ENCODE results near the gene CELF2. TPM values are rescaled to one million over a fixed set of nuclear protein-coding genes. Genes with fewer than 3 reads are reported as not detected.

The CELF2 gene
- total RNA-seq, 3 donors from 2014 or later: 40.0 to 178 (median 45.6) TPM

DNA sequence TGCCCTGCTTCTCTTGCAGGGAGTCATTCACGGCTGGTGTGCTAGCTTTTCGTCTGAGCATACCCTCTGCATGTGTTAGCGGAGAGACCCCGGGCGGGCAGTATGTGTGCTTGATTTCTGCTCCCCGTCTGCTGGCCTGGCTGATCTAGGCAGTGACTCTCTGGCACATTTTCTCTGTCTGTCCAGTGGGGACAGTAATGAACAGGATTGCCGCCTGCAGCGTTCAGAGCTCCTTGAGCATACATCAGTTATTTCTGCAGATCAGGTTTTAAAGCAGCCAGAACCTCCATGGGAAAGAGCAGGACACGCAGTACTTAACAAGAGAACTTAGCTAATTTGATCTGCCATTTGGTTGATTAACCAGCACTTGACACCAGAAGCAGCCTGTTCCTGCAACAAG lies 242.5 kb downstream of the CELF2 start:
- intact Hi-C loops (cut with DNase I; ENCODE audit: low total_unique reads): no loop called here
- TF ChIP-seq POLR2A (IDR thresholded peaks at IDR 0.05) (no peak), POLR2AphosphoS5 (IDR thresholded peaks at IDR 0.05) (no peak), CTCF (IDR thresholded peaks at IDR 0.05) (no peak)
- no peak for DNase-seq (ENCODE audit: low spot score in 2 of 2)
- no peaks in the 10 kb centered on the region for H3K36me3 ChIP-seq
- no peak overlapping the region for H3K4me3 ChIP-seq
- no peaks in the 10 kb centered on the region for H3K4me1 ChIP-seq
- no peak overlapping the region for H3K27ac ChIP-seq
- H3K9me3 ChIP-seq: no peaks in the 10 kb centered on the region
- H3K27me3 ChIP-seq: no peaks in the 10 kb centered on the region

- no peak overlapping the region for H3K27ac ChIP-seq
- H3K36me3 ChIP-seq: no peaks in the 10 kb centered on the region
- TF ChIP-seq CTCF (IDR thresholded peaks at IDR 0.05): no peak
- TF ChIP-seq POLR2AphosphoS5 (IDR thresholded peaks at IDR 0.05): no peak
- TF ChIP-seq POLR2A (IDR thresholded peaks at IDR 0.05): no peak
- no peaks in the 10 kb centered on the region for H3K9me3 ChIP-seq
- H3K4me1 ChIP-seq: no peaks in the 10 kb centered on the region
- H3K27me3 ChIP-seq: no peaks in the 10 kb centered on the region
- intact Hi-C loops (cut with DNase I; ENCODE audit: low total_unique reads): no loop called here
- no peak for DNase-seq (ENCODE audit: low spot score in 2 of 2)
- H3K4me3 ChIP-seq: no peak overlapping the region
These were observed 243.5 kb downstream of the CELF2 start for GRCh38 chr10:11261143-11261542.

DNA sequence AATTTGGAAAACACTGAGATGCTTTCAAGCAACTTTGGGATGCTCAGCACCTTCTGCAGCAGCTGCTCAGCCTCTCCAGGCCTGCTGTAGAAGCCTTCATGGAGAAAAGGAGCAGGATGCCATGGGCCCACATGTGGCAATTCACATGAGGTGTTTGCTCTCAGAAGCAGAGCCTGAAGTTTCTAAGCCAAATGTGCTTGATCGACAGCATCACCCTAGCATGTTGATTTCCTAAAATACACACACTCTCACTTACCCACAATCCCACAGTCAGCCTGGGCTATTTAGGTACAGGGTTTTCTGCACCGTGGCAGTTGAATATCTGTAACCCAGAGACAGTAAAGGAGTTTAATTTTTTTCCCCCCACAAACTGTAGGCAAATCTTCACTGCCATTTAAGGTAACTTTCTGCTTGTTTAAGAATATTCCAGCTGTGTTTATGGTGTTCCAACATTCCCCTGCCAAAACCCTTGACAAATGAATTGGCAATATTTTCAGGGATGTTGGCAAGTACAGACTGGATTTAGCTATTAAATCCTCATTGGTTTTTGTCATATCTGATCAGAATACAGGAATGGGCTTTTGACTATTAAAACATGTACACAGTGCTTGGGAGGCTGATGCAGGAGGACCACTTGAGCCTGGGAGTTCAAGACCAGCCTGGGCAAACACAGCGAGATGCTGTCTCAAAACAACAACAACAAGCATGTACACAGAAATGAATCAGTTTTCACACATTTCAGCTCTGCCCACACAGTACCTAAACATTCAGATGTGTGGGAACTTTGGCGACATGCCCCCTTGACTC lies 244.2 kb downstream of the CELF2 start:
- intact Hi-C loops (cut with DNase I; ENCODE audit: low total_unique reads): no loop called here
- no peak for DNase-seq (ENCODE audit: low spot score in 2 of 2)
- Histone ChIP-seq H3K4me3 (no peak overlapping the region), H3K27me3 (no peaks in the 10 kb centered on the region), H3K9me3 (no peaks in the 10 kb centered on the region), H3K36me3 (no peaks in the 10 kb centered on the region), H3K27ac (no peak overlapping the region), H3K4me1 (no peaks in the 10 kb centered on the region)
- TF ChIP-seq POLR2A (IDR thresholded peaks at IDR 0.05) (no peak), POLR2AphosphoS5 (IDR thresholded peaks at IDR 0.05) (no peak), CTCF (IDR thresholded peaks at IDR 0.05) (no peak)

DNA sequence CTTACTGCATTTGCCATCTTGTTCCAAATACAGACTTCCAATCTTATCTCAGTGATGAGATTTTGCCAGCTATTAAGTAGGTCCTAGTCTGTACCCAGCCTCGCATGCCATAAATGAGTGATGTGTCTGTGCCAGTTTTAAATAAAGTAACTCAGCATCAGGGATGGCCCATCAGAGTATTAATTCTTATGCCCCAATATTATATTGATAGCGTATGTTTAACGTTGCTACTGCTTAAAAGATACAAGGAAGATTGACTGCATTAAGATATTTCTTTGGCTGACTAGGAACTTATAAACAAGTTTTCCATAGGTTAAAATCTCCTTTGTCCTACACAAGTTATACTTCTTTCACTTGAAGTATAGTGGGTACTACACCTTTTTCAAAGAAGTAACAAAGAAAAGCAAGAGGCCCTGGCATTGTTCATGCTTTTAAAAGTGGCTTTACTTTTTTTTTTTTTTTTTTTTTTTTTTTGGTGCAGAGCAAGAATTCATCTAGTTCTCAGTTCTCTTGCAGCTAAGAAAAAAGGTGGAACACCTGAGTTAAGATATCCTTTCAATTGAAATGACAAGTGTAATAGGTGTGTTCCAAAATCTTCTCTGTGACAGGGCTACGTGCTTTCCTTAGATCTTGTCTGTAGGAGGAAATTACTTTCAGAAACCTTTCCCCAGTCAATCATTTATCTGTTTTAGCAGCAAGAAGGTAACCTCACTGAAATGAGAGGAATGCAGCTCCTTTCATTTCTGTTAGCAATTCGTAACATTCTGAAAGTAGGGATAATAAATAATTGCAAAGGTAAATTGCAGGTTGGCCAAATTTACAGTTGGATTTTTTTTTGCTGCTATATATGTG lies 245.0 kb downstream of the CELF2 start:
- intact Hi-C loops (cut with DNase I; ENCODE audit: low total_unique reads): no loop called here
- H3K36me3 ChIP-seq: no peaks in the 10 kb centered on the region
- no peaks in the 10 kb centered on the region for H3K4me1 ChIP-seq
- H3K27me3 ChIP-seq: no peaks in the 10 kb centered on the region
- TF ChIP-seq POLR2A (IDR thresholded peaks at IDR 0.05) (no peak), POLR2AphosphoS5 (IDR thresholded peaks at IDR 0.05) (no peak), CTCF (IDR thresholded peaks at IDR 0.05) (no peak)
- H3K27ac ChIP-seq: no peak overlapping the region
- no peaks in the 10 kb centered on the region for H3K9me3 ChIP-seq
- no peak overlapping the region for H3K4me3 ChIP-seq
- no peak for DNase-seq (ENCODE audit: low spot score in 2 of 2)

- no peak for DNase-seq (ENCODE audit: low spot score in 2 of 2)
- H3K27me3 ChIP-seq: no peaks in the 10 kb centered on the region
- no peaks in the 10 kb centered on the region for H3K9me3 ChIP-seq
- H3K27ac ChIP-seq: no peak overlapping the region
- H3K36me3 ChIP-seq: no peaks in the 10 kb centered on the region
- TF ChIP-seq POLR2AphosphoS5 (IDR thresholded peaks at IDR 0.05) (no peak), CTCF (IDR thresholded peaks at IDR 0.05) (no peak), POLR2A (IDR thresholded peaks at IDR 0.05) (no peak)
- intact Hi-C loops (cut with DNase I; ENCODE audit: low total_unique reads): no loop called here
- no peaks in the 10 kb centered on the region for H3K4me1 ChIP-seq
- no peak overlapping the region for H3K4me3 ChIP-seq
These were observed 246.1 kb downstream of the CELF2 start for GRCh38 chr10:11263767-11264166.
